ENCODE data around the gene LCN10. TPM values are rescaled to one million over a fixed set of nuclear protein-coding genes. Genes with fewer than 3 reads are reported as not detected.

The LCN10 gene
- total and polyA plus RNA-seq, 2 experiments from 2014 or later: not detected

- Histone ChIP-seq H3K4me3 (no peak overlapping the region), H3K27ac (no peak overlapping the region), H3K9ac (no peak overlapping the region), H2AFZ (no peak overlapping the region), H3K9me2 (ENCODE audit: insufficient read depth) (no peaks in the 10 kb centered on the region), H3K36me3 (ENCODE audit: low read depth) (no peaks in the 10 kb centered on the region), H4K20me1 (ENCODE audit: insufficient read depth) (no peaks in the 10 kb centered on the region), H3K9me3 (ENCODE audit: low read depth) (no peaks in the 10 kb centered on the region), H3K27me3 (replicated peaks; ENCODE audit: insufficient read depth) (peaks cover 7% of the 10 kb centered on the region; the same call in 1 of the 2 replicates), H3K4me2 (ENCODE audit: unreplicated experiment) (no peak overlapping the region), H3K79me2 (ENCODE audit: insufficient read depth) (no peaks in the 10 kb centered on the region), H3K4me1 (ENCODE audit: insufficient read depth) (no peaks in the 10 kb centered on the region), H3F3A (ENCODE audit: insufficient read depth) (no peaks in the 10 kb centered on the region)
- WGBS, 2 experiments (ENCODE audit: low coverage in 1 of 2, low lambda C conversion rate in 2 of 2, missing lambda C conversion rate in 2 of 2): 78% methylated on average over 12 of the region's 12 CpGs
- in situ Hi-C loops (cut with MboI): no loop called here
- no peak for DNase-seq
- TF ChIP-seq EZH2 (IDR thresholded peaks at IDR 0.05; ENCODE audit: insufficient read depth, poor library complexity, severe bottlenecking) (no peak), EZH2phosphoT487 (IDR thresholded peaks at IDR 0.05; ENCODE audit: insufficient read depth, low read depth) (no peak)
These were observed 39.4 kb downstream of the LCN10 start for GRCh38 chr9:136703276-136703860.

GRCh38 chr9:136701668-136702053, 41.1 kb downstream of the LCN10 start:
- Histone ChIP-seq H3K4me1 (ENCODE audit: insufficient read depth) (no peaks in the 10 kb centered on the region), H3K4me3 (no peak overlapping the region), H3K79me2 (ENCODE audit: insufficient read depth) (no peaks in the 10 kb centered on the region), H3K9me3 (ENCODE audit: low read depth) (no peaks in the 10 kb centered on the region), H3K36me3 (ENCODE audit: low read depth) (no peaks in the 10 kb centered on the region), H3F3A (ENCODE audit: insufficient read depth) (no peaks in the 10 kb centered on the region), H2AFZ (no peak overlapping the region), H4K20me1 (ENCODE audit: insufficient read depth) (no peaks in the 10 kb centered on the region), H3K27ac (no peak overlapping the region), H3K27me3 (replicated peaks; ENCODE audit: insufficient read depth) (peaks cover 7% of the 10 kb centered on the region; the same call in 1 of the 2 replicates), H3K9ac (no peak overlapping the region), H3K9me2 (ENCODE audit: insufficient read depth) (no peaks in the 10 kb centered on the region), H3K4me2 (ENCODE audit: unreplicated experiment) (no peak overlapping the region)
- in situ Hi-C loops (cut with MboI): no loop called here
- 44 to 52% methylated on average over 10 of the region's 10 CpGs for WGBS, 2 experiments (ENCODE audit: low coverage in 1 of 2, low lambda C conversion rate in 2 of 2, missing lambda C conversion rate in 2 of 2)
- TF ChIP-seq EZH2phosphoT487 (IDR thresholded peaks at IDR 0.05; ENCODE audit: insufficient read depth, low read depth): no peak
- no peak for DNase-seq

- 67 to 69% methylated on average over 38 of the region's 38 CpGs for WGBS, 2 experiments (ENCODE audit: low coverage in 1 of 2, low lambda C conversion rate in 2 of 2, missing lambda C conversion rate in 2 of 2)
- no peak overlapping the region for H3K4me2 ChIP-seq (ENCODE audit: unreplicated experiment)
- no peaks in the 10 kb centered on the region for H3F3A ChIP-seq (ENCODE audit: insufficient read depth)
- no peaks in the 10 kb centered on the region for H3K79me2 ChIP-seq (ENCODE audit: insufficient read depth)
- H3K4me1 ChIP-seq (ENCODE audit: insufficient read depth): no peaks in the 10 kb centered on the region
- H4K20me1 ChIP-seq (ENCODE audit: insufficient read depth): no peaks in the 10 kb centered on the region
- H2AFZ ChIP-seq: no peak overlapping the region
- no peaks in the 10 kb centered on the region for H3K36me3 ChIP-seq (ENCODE audit: low read depth)
- no peaks in the 10 kb centered on the region for H3K9me2 ChIP-seq (ENCODE audit: insufficient read depth)
- no peaks in the 10 kb centered on the region for H3K9me3 ChIP-seq (ENCODE audit: low read depth)
- no peak for DNase-seq
- peaks cover 7% of the 10 kb centered on the region; the same call in 1 of the 2 replicates for H3K27me3 ChIP-seq (replicated peaks; ENCODE audit: insufficient read depth)
- H3K4me3 ChIP-seq: no peak overlapping the region
- TF ChIP-seq EZH2 (IDR thresholded peaks at IDR 0.05; ENCODE audit: insufficient read depth, poor library complexity, severe bottlenecking): no peak
- no peak for TF ChIP-seq EZH2phosphoT487 (IDR thresholded peaks at IDR 0.05; ENCODE audit: insufficient read depth, low read depth)
- in situ Hi-C loops (cut with MboI): no loop called here
- no peak overlapping the region for H3K9ac ChIP-seq
- no peak overlapping the region for H3K27ac ChIP-seq
These were observed 41.6 kb downstream of the LCN10 start for GRCh38 chr9:136700959-136701667.

- in situ Hi-C loops (cut with MboI): no loop called here
- H3K27me3 ChIP-seq (replicated peaks; ENCODE audit: insufficient read depth): peaks cover 2% of the 10 kb centered on the region; the same call in 1 of the 2 replicates
- no peaks in the 10 kb centered on the region for H3K79me2 ChIP-seq (ENCODE audit: insufficient read depth)
- H3K4me3 ChIP-seq: no peak overlapping the region
- no peak overlapping the region for H3K27ac ChIP-seq
- no peak overlapping the region for H3K4me2 ChIP-seq (ENCODE audit: unreplicated experiment)
- no peaks in the 10 kb centered on the region for H3F3A ChIP-seq (ENCODE audit: insufficient read depth)
- H3K9me3 ChIP-seq (ENCODE audit: low read depth): no peaks in the 10 kb centered on the region
- DNase-seq: peak; percentile 60
- H4K20me1 ChIP-seq (ENCODE audit: insufficient read depth): no peaks in the 10 kb centered on the region
- no peaks in the 10 kb centered on the region for H3K36me3 ChIP-seq (ENCODE audit: low read depth)
- H3K4me1 ChIP-seq (ENCODE audit: insufficient read depth): no peaks in the 10 kb centered on the region
- no peak for TF ChIP-seq EZH2phosphoT487 (IDR thresholded peaks at IDR 0.05; ENCODE audit: insufficient read depth, low read depth)
- no peak for TF ChIP-seq EZH2 (IDR thresholded peaks at IDR 0.05; ENCODE audit: insufficient read depth, poor library complexity, severe bottlenecking)
- H3K9me2 ChIP-seq (ENCODE audit: insufficient read depth): no peaks in the 10 kb centered on the region
- no peak overlapping the region for H2AFZ ChIP-seq
- WGBS, 2 experiments (ENCODE audit: low coverage in 1 of 2, low lambda C conversion rate in 2 of 2, missing lambda C conversion rate in 2 of 2): 6 to 7% methylated on average over 12 to 13 of the region's 13 CpGs
- no peak overlapping the region for H3K9ac ChIP-seq
These were observed 42.4 kb downstream of the LCN10 start for GRCh38 chr9:136700304-136700703.
